GM19238 (cell line): ENCODE data around the gene PLEKHM2.
"Not testable (repeated sequence)": the region's sequence is repeated elsewhere in the genome, so short reads cannot be mapped to it uniquely, and the experiment has no call there.

ENCODE experiments used
- DNase-seq: peaks from one replicate; pipeline ENCODE4 v3.0.0; 2011; ENCODE audit warnings: low spot score; ENCODE audit not compliant: insufficient read length

PLEKHM2 gene

GRCh38 chr1:15676688-15677661 is 7.1 kb upstream of the PLEKHM2 start:
- DNase-seq, result no peak

GRCh38 chr1:15678578-15678977 is 5.5 kb upstream of the PLEKHM2 start:
- DNase-seq, result no peak

- no peak for DNase-seq
Measured at GRCh38 chr1:15680131-15680530, 4.0 kb upstream of the PLEKHM2 start.

- no peak for DNase-seq
Measured at GRCh38 chr1:15680561-15681348, 3.4 kb upstream of the PLEKHM2 start.

GRCh38 chr1:15681349-15682292 is 2.5 kb upstream of the PLEKHM2 start:
- DNase-seq, result no peak

- DNase-seq, result no peak
Measured at GRCh38 chr1:15682936-15683341, 1.2 kb upstream of the PLEKHM2 start.

GRCh38 chr1:15683345-15684039 is 628 bp upstream of the PLEKHM2 start:
- no peak for DNase-seq

GRCh38 chr1:15684468-15685291 is 560 bp downstream of the PLEKHM2 start:
- peak; percentile 64 for DNase-seq

GRCh38 chr1:15685820-15686219 is 1.7 kb downstream of the PLEKHM2 start:
- DNase-seq, result no peak

GRCh38 chr1:15687446-15687845 is 3.3 kb downstream of the PLEKHM2 start:
- no peak for DNase-seq

GRCh38 chr1:15690317-15690716 is 6.2 kb downstream of the PLEKHM2 start:
- DNase-seq, result no peak

GRCh38 chr1:15691434-15692032 is 7.4 kb downstream of the PLEKHM2 start:
- DNase-seq, result no peak

- no peak for DNase-seq
Measured at GRCh38 chr1:15692121-15692682, 8.1 kb downstream of the PLEKHM2 start.

- no peak for DNase-seq
Measured at GRCh38 chr1:15693371-15693770, 9.3 kb downstream of the PLEKHM2 start.

GRCh38 chr1:15696956-15697521 is 12.9 kb downstream of the PLEKHM2 start:
- peak; percentile 86 for DNase-seq

- no peak for DNase-seq
Measured at GRCh38 chr1:15698201-15698600, 14.1 kb downstream of the PLEKHM2 start.

GRCh38 chr1:15699321-15699720 is 15.2 kb downstream of the PLEKHM2 start:
- DNase-seq, result not testable (repeated sequence)

GRCh38 chr1:15700508-15700907 is 16.4 kb downstream of the PLEKHM2 start:
- no peak for DNase-seq

- no peak for DNase-seq
Measured at GRCh38 chr1:15701784-15702183, 17.7 kb downstream of the PLEKHM2 start.
